Measurements from ENCODE around the gene MAGI1. TPM values are rescaled to one million over a fixed set of nuclear protein-coding genes. Genes with fewer than 3 reads are reported as not detected.

Gene MAGI1
- total RNA-seq, 1 donor from 2014 or later: 21.9 TPM

GRCh38 chr3:65857327-65857726 is 181.4 kb downstream of the MAGI1 start:
- Mint-ChIP-seq H3K4me1 (ENCODE audit: unreplicated experiment) (peaks cover 9% of the 10 kb centered on the region), H3K27ac (ENCODE audit: unreplicated experiment) (no peak overlapping the region), H3K36me3 (ENCODE audit: unreplicated experiment) (peaks cover 2% of the 10 kb centered on the region), H3K9me3 (ENCODE audit: unreplicated experiment) (peaks cover 8% of the 10 kb centered on the region), H3K4me3 (ENCODE audit: unreplicated experiment) (no peak overlapping the region), H3K27me3 (ENCODE audit: unreplicated experiment) (no peaks in the 10 kb centered on the region)
- no peak for DNase-seq (ENCODE audit: extremely low spot score, unreplicated experiment)
- TF ChIP-seq CTCF (IDR thresholded peaks at IDR 0.05): no peak

- peaks cover 2% of the 10 kb centered on the region for H3K36me3 Mint-ChIP-seq (ENCODE audit: unreplicated experiment)
- no peak overlapping the region for H3K4me3 Mint-ChIP-seq (ENCODE audit: unreplicated experiment)
- peaks cover 8% of the 10 kb centered on the region for H3K9me3 Mint-ChIP-seq (ENCODE audit: unreplicated experiment)
- H3K4me1 Mint-ChIP-seq (ENCODE audit: unreplicated experiment): peaks cover 13% of the 10 kb centered on the region
- H3K27ac Mint-ChIP-seq (ENCODE audit: unreplicated experiment): no peak overlapping the region
- no peak for DNase-seq (ENCODE audit: extremely low spot score, unreplicated experiment)
- no peaks in the 10 kb centered on the region for H3K27me3 Mint-ChIP-seq (ENCODE audit: unreplicated experiment)
- TF ChIP-seq CTCF (IDR thresholded peaks at IDR 0.05): no peak
These were observed 181.8 kb downstream of the MAGI1 start for GRCh38 chr3:65856907-65857306.

DNA sequence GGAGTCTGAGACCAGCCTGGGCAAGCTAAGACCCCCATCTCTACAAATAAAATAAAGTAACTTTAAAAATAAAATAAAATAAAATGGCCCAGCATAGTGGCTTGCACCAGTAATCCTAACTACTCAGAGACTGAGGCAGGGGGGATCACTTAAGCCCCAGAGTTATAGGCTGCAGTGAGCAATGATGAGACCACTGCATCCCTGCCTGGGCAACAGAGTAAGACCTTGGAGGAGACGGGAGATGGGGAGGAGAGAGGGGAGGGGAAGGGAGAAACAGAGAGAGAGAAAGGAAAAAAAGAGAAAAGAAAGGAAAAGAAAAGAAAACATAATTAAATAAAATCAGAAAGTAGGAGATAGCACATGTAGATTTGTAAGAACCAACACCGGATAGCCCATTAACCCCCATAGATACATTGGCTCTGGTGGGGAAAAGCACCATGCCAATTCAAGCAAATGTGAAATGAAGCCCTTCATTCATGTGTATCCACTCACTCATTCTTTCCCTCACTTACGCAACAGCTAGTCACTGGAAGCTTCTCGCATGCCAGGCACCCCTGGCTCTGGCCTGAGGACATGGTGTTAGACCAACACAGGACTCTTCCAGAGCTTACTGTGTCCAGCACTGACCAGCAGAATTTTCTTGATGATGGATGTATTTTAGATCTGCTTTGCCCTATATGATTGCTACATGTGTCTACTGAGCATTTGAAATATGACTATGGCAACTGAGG is 183.2 kb downstream of the MAGI1 start:
- Mint-ChIP-seq H3K4me1 (ENCODE audit: unreplicated experiment) (peaks cover 16% of the 10 kb centered on the region), H3K4me3 (ENCODE audit: unreplicated experiment) (no peak overlapping the region), H3K36me3 (ENCODE audit: unreplicated experiment) (peaks cover 2% of the 10 kb centered on the region), H3K9me3 (ENCODE audit: unreplicated experiment) (peaks cover 8% of the 10 kb centered on the region), H3K27ac (ENCODE audit: unreplicated experiment) (no peak overlapping the region), H3K27me3 (ENCODE audit: unreplicated experiment) (no peaks in the 10 kb centered on the region)
- no peak for TF ChIP-seq CTCF (IDR thresholded peaks at IDR 0.05)
- DNase-seq (ENCODE audit: extremely low spot score, unreplicated experiment): no peak

DNA sequence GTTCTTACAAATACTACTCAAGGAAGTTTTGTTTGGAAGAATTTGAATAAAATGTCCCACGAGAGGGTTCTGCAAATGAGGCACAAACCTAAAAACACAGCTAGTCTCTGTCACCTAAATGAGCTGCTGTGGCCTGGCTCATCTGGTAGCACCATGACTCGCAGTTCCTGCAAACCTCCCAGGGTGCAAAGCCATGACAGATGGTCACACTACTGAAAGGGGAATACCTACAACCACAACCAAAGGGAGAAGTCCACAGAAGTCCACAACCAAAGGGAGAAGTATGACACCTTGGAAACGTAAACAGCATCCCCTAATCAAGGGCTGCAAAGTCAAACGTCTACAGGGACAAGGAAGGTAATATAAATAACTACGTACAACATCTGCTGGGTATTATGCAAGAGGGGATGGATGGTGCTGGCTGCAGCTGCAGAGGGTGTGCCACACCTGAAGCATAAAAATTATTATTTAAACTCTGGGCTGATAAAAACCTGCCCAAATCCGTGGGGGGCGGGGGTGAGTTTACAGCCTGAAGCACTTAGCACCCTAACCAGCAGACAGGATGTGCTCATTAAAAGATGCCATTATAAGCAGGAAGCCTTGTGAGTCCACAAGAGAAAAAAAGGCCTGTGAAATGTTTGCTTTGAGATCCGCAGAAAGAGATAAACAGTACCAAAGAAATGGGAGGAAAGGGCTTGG is 184.0 kb downstream of the MAGI1 start:
- no peak for DNase-seq (ENCODE audit: extremely low spot score, unreplicated experiment)
- Mint-ChIP-seq H3K27me3 (ENCODE audit: unreplicated experiment) (no peaks in the 10 kb centered on the region), H3K9me3 (ENCODE audit: unreplicated experiment) (peaks cover 8% of the 10 kb centered on the region), H3K4me1 (ENCODE audit: unreplicated experiment) (peaks cover 16% of the 10 kb centered on the region), H3K36me3 (ENCODE audit: unreplicated experiment) (peaks cover 2% of the 10 kb centered on the region), H3K4me3 (ENCODE audit: unreplicated experiment) (no peak overlapping the region), H3K27ac (ENCODE audit: unreplicated experiment) (no peak overlapping the region)
- no peak for TF ChIP-seq CTCF (IDR thresholded peaks at IDR 0.05)

- no peaks in the 10 kb centered on the region for H3K9me3 Mint-ChIP-seq (ENCODE audit: unreplicated experiment)
- H3K36me3 Mint-ChIP-seq (ENCODE audit: unreplicated experiment): no peaks in the 10 kb centered on the region
- H3K4me1 Mint-ChIP-seq (ENCODE audit: unreplicated experiment): peaks cover 22% of the 10 kb centered on the region
- no peak for TF ChIP-seq CTCF (IDR thresholded peaks at IDR 0.05)
- no peak overlapping the region for H3K27ac Mint-ChIP-seq (ENCODE audit: unreplicated experiment)
- no peak for DNase-seq (ENCODE audit: extremely low spot score, unreplicated experiment)
- H3K4me3 Mint-ChIP-seq (ENCODE audit: unreplicated experiment): no peak overlapping the region
- no peaks in the 10 kb centered on the region for H3K27me3 Mint-ChIP-seq (ENCODE audit: unreplicated experiment)
These were observed 186.9 kb downstream of the MAGI1 start for GRCh38 chr3:65851827-65852226.

Data from osteocyte (in vitro differentiated cells).